ENCODE results near the gene TATDN3.

GRCh38 chr1:212785871-212786270, 5.8 kb upstream of the TATDN3 start:
- TF ChIP-seq CTCF (IDR thresholded peaks at IDR 0.05; ENCODE audit: poor library complexity): no peak
- no peak for TF ChIP-seq EZH2phosphoT487 (IDR thresholded peaks at IDR 0.05; ENCODE audit: low read depth, severe bottlenecking, unreplicated experiment)
